T-helper 1 cell treated with Interleukin-12 subunit alpha and Interleukin-12 subunit beta and Interleukin-4 antibody, amounts not matched to agents 30 ng/mL and 1 ng/mL, for 36 hours (primary cell): ENCODE data around the gene IFNL4. TPM values are rescaled to one million over a fixed set of nuclear protein-coding genes. Genes with fewer than 3 reads are reported as not detected.
"Not testable (repeated sequence)": the region's sequence is repeated elsewhere in the genome, so short reads cannot be mapped to it uniquely, and the experiment has no call there.

ENCODE experiments used
- intact Hi-C: fragments of 100-400 bp; cut with micrococcal nuclease; formaldehyde crosslinking; loops from one replicate; pipeline ENCODE4 v1.15.1; 2024
- total RNA-seq: library from RNA; stranded (reverse); gene quantifications from 2 replicates; pipeline ENCODE4 v1.2.3, GENCODE V29; 2022

The IFNL4 gene
- total RNA-seq, 1 donor from 2014 or later, result not detected

GRCh38 chr19:39257227-39257626, 8.6 kb upstream of the IFNL4 start:
- intact Hi-C loops, result no loop called here

GRCh38 chr19:39254531-39255345, 6.1 kb upstream of the IFNL4 start:
- intact Hi-C loops, result no loop called here

GRCh38 chr19:39253374-39254149, 4.9 kb upstream of the IFNL4 start:
- intact Hi-C loops, result no loop called here

- intact Hi-C loops, result no loop called here
Observed at GRCh38 chr19:39252458-39252857, 3.8 kb upstream of the IFNL4 start.

GRCh38 chr19:39251846-39252245, 3.2 kb upstream of the IFNL4 start:
- intact Hi-C loops, result no loop called here

GRCh38 chr19:39251081-39251480, 2.4 kb upstream of the IFNL4 start:
- intact Hi-C loops, result no loop called here

GRCh38 chr19:39247701-39248664, 673 bp downstream of the IFNL4 start:
- intact Hi-C loops, result no loop called here

GRCh38 chr19:39246951-39247669, 1.5 kb downstream of the IFNL4 start:
- intact Hi-C loops, result no loop called here

GRCh38 chr19:39245166-39245565, 3.5 kb downstream of the IFNL4 start:
- intact Hi-C loops, result not testable (repeated sequence)

- intact Hi-C loops, result not testable (repeated sequence)
Observed at GRCh38 chr19:39244410-39245100, 4.1 kb downstream of the IFNL4 start, which contains the start of gene IFNL3. Gene IFNL3 (minus strand): TSS chr19:39245006. CDS start chr19:39244967, 39 bp downstream.

GRCh38 chr19:39243741-39244140, 4.9 kb downstream of the IFNL4 start:
- intact Hi-C loops, result not testable (repeated sequence)

- intact Hi-C loops, result no loop called here
Observed at GRCh38 chr19:39240421-39240820, 8.2 kb downstream of the IFNL4 start.

- intact Hi-C loops, result no loop called here
Observed at GRCh38 chr19:39238944-39239343, 9.7 kb downstream of the IFNL4 start.

- intact Hi-C loops, result no loop called here
Observed at GRCh38 chr19:39238209-39238608, 10.4 kb downstream of the IFNL4 start.

GRCh38 chr19:39237200-39238184, 11.2 kb downstream of the IFNL4 start:
- intact Hi-C loops, result no loop called here

- intact Hi-C loops, result no loop called here
Observed at GRCh38 chr19:39236527-39236926, 12.1 kb downstream of the IFNL4 start.

- intact Hi-C loops, result no loop called here
Observed at GRCh38 chr19:39232708-39233107, 15.9 kb downstream of the IFNL4 start.

- intact Hi-C loops, result no loop called here
Observed at GRCh38 chr19:39230096-39230764, 18.4 kb downstream of the IFNL4 start.
